ENCODE data around the gene PCDHGB1.

The PCDHGB1 gene

DNA sequence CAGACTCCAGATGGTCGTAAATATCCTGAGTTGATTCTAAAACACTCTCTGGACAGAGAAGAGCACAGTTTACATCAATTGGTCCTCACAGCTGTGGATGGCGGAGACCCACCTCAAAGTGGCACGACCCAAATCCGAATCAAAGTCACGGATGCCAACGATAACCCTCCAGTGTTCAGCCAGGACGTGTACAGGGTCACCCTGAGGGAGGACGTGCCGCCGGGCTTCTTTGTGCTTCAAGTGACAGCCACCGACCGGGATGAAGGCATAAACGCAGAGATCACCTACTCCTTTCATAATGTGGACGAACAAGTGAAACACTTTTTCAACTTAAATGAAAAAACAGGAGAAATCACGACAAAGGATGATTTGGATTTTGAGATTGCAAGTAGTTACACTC, 10.8 kb downstream of the PCDHGB1 start:
- no peak for DNase-seq (ENCODE audit: low spot score)
- in situ Hi-C loops (cut with MboI; ENCODE audit: low sequenced_read_pairs, unreplicated experiment), result no loop called here
- TF ChIP-seq, protein P1, sequence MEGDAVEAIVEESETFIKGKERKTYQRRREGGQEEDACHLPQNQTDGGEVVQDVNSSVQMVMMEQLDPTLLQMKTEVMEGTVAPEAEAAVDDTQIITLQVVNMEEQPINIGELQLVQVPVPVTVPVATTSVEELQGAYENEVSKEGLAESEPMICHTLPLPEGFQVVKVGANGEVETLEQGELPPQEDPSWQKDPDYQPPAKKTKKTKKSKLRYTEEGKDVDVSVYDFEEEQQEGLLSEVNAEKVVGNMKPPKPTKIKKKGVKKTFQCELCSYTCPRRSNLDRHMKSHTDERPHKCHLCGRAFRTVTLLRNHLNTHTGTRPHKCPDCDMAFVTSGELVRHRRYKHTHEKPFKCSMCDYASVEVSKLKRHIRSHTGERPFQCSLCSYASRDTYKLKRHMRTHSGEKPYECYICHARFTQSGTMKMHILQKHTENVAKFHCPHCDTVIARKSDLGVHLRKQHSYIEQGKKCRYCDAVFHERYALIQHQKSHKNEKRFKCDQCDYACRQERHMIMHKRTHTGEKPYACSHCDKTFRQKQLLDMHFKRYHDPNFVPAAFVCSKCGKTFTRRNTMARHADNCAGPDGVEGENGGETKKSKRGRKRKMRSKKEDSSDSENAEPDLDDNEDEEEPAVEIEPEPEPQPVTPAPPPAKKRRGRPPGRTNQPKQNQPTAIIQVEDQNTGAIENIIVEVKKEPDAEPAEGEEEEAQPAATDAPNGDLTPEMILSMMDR (IDR thresholded peaks at IDR 0.05; ENCODE audit: borderline replicate concordance, control extremely low read depth, extremely low read depth, insufficient read depth, missing control alignments), result no peak

DNA sequence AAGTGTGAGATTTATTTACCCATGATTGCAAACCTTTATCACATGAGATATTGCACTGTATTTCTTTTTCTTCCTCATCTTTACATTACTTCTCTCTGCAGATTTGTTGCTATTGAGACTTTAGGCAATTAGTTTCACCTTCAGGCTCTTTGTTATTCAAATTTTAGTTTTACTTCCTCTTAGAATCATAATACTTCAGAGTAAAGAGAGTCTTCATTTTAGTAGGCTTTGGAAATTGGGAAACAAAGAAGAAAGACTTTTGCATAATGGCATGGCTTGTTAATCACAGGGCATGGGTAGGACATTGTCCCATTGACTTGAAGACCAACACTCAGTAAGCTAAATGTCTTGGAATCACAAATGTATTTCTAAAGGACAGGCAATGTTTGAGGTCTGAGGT, 12.8 kb downstream of the PCDHGB1 start:
- TF ChIP-seq, protein P1 (IDR thresholded peaks at IDR 0.05; ENCODE audit: borderline replicate concordance, control extremely low read depth, extremely low read depth, insufficient read depth, missing control alignments), result no peak
- in situ Hi-C loops (cut with MboI; ENCODE audit: low sequenced_read_pairs, unreplicated experiment), result no loop called here
- no peak for DNase-seq (ENCODE audit: low spot score)

DNA sequence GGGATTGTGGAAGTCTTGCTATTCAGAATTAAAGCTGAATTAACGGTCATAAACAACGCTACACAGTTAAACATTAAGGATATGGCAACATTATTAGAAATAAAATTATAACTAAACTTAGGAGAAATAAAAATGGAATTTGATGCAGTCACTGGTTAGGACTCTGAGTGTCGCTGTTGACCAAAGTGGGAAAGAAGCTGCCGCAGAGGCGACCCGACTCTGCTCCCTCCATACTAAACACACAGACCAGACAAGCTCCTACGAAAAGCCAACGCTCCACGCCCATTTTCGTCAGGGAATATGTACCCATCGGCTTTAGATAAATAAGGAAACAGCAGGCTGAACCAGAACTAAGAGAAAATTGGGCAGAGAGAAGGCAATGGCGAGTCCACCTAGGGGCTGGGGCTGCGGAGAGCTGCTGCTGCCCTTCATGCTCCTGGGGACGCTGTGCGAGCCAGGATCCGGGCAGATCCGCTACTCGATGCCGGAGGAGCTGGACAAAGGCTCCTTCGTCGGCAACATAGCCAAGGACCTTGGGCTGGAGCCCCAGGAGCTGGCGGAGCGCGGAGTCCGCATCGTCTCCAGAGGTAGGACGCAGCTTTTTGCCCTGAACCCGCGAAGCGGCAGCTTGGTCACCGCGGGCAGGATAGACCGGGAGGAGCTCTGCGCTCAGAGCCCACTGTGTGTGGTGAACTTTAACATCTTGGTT, 14.2 kb downstream of the PCDHGB1 start, which contains the start of gene PCDHGA5:
TSS of gene PCDHGA5 (plus strand) at position 211 of the 709 bp plus-strand sequence. CDS start at position 380, 169 bp downstream.
- in situ Hi-C loops (cut with MboI; ENCODE audit: low sequenced_read_pairs, unreplicated experiment), result no loop called here
- DNase-seq (ENCODE audit: low spot score), result no peak
- TF ChIP-seq, protein P1 (IDR thresholded peaks at IDR 0.05; ENCODE audit: borderline replicate concordance, control extremely low read depth, extremely low read depth, insufficient read depth, missing control alignments), result no peak

- no peak for DNase-seq (ENCODE audit: low spot score)
- in situ Hi-C loops (cut with MboI; ENCODE audit: low sequenced_read_pairs, unreplicated experiment), result no loop called here
- TF ChIP-seq, protein P1 (IDR thresholded peaks at IDR 0.05; ENCODE audit: borderline replicate concordance, control extremely low read depth, extremely low read depth, insufficient read depth, missing control alignments), result no peak
These were observed 16.4 kb downstream of the PCDHGB1 start for GRCh38 chr5:141366016-141366896.

DNA sequence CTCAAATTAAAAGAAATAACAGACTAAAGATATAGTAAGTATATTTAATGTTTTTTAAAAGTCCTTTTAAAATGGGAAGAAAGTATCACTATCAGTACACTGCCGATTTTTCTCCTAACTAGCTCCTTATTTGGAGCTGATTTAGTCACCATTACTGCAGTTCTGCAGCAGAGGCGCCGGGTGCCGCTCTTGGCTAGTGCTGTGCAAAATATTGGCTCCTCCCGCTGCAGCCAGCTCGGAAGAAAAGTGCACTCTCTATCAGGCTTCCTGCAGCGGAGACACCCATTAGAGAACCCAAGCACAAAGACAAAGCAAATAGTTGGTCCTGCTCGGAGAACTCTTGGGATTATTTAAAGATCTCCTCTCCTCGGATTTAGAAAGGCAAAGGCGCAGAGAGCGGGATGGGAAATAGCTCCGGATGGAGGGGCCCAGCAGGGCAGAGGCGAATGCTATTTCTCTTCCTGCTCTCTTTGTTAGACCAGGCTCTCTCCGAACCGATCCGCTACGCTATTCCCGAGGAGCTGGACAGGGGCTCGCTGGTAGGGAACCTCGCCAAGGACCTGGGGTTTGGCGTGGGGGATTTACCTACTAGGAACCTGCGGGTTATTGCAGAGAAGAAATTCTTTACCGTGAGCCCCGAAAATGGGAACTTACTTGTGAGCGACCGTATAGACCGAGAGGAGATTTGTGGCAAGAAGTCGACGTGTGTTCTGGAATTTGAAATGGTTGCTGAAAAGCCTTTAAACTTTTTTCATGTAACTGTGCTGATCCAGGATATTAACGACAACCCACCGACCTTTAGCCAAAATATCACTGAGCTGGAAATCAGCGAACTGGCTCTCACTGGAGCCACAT, 20.3 kb downstream of the PCDHGB1 start, which contains the start of gene PCDHGB3:
TSS of gene PCDHGB3 (plus strand) at position 249 of the 855 bp plus-strand sequence. CDS start at position 402, 153 bp downstream.
- in situ Hi-C loops (cut with MboI; ENCODE audit: low sequenced_read_pairs, unreplicated experiment), result no loop called here
- DNase-seq (ENCODE audit: low spot score), result peak; percentile 57
- TF ChIP-seq, protein P1 (IDR thresholded peaks at IDR 0.05; ENCODE audit: borderline replicate concordance, control extremely low read depth, extremely low read depth, insufficient read depth, missing control alignments), result peak; percentile 53

Measured in GM13976 (cell line).